Measurements from ENCODE around the gene CAPN6.

CAPN6 gene

GRCh38 chrX:111282139-111282538 is 11.9 kb upstream of the CAPN6 start:
- H3K4me1 ChIP-seq (ENCODE audit: control insufficient read depth in 5 of 5, insufficient read depth in 5 of 5, low read length in 5 of 5) = no peaks in the 10 kb centered on the region
- H3K36me3 ChIP-seq (ENCODE audit: control insufficient read depth in 5 of 5, insufficient read depth in 5 of 5, low read length in 5 of 5) = no peaks in the 10 kb centered on the region
- H3K4me3 ChIP-seq (ENCODE audit: low read depth in 1 of 5, low read length in 5 of 5) = no peak overlapping the region
- H3K27ac ChIP-seq (ENCODE audit: low read depth, low read length) = no peak overlapping the region
- peaks cover 0 to 18% (median 11%) of the 10 kb centered on the region in 5 donors for H3K27me3 ChIP-seq (ENCODE audit: control insufficient read depth in 5 of 5, insufficient read depth in 4 of 5, low read length in 5 of 5)
- H3K9me3 ChIP-seq (ENCODE audit: control insufficient read depth in 5 of 5, low read length in 5 of 5) = peaks cover 0 to 9% (median 0%) of the 10 kb centered on the region in 5 donors
- H3K9ac ChIP-seq (ENCODE audit: low read length in 5 of 5) = no peak overlapping the region

GRCh38 chrX:111268506-111268905 is 1.8 kb downstream of the CAPN6 start:
- no peak overlapping the region for H3K4me3 ChIP-seq (ENCODE audit: low read depth in 1 of 5, low read length in 5 of 5)
- H3K9ac ChIP-seq (ENCODE audit: low read length in 5 of 5) = no peak overlapping the region
- peaks cover 0 to 36% (median 15%) of the 10 kb centered on the region in 5 donors for H3K27me3 ChIP-seq (ENCODE audit: control insufficient read depth in 5 of 5, insufficient read depth in 4 of 5, low read length in 5 of 5)
- no peaks in the 10 kb centered on the region for H3K9me3 ChIP-seq (ENCODE audit: control insufficient read depth in 5 of 5, low read length in 5 of 5)
- no peak overlapping the region for H3K27ac ChIP-seq (ENCODE audit: low read depth, low read length)
- no peaks in the 10 kb centered on the region for H3K36me3 ChIP-seq (ENCODE audit: control insufficient read depth in 5 of 5, insufficient read depth in 5 of 5, low read length in 5 of 5)
- H3K4me1 ChIP-seq (ENCODE audit: control insufficient read depth in 5 of 5, insufficient read depth in 5 of 5, low read length in 5 of 5) = peaks cover 0 to 3% (median 0%) of the 10 kb centered on the region in 5 donors

- H3K27ac ChIP-seq (ENCODE audit: low read depth, low read length) = no peak overlapping the region
- no peak overlapping the region for H3K4me3 ChIP-seq (ENCODE audit: low read depth in 1 of 5, low read length in 5 of 5)
- no peaks in the 10 kb centered on the region for H3K9me3 ChIP-seq (ENCODE audit: control insufficient read depth in 5 of 5, low read length in 5 of 5)
- H3K36me3 ChIP-seq (ENCODE audit: control insufficient read depth in 5 of 5, insufficient read depth in 5 of 5, low read length in 5 of 5) = no peaks in the 10 kb centered on the region
- H3K4me1 ChIP-seq (ENCODE audit: control insufficient read depth in 5 of 5, insufficient read depth in 5 of 5, low read length in 5 of 5) = peaks cover 0 to 3% (median 0%) of the 10 kb centered on the region in 5 donors
- peaks cover 0 to 26% (median 17%) of the 10 kb centered on the region in 5 donors for H3K27me3 ChIP-seq (ENCODE audit: control insufficient read depth in 5 of 5, insufficient read depth in 4 of 5, low read length in 5 of 5)
- no peak overlapping the region for H3K9ac ChIP-seq (ENCODE audit: low read length in 5 of 5)
Measured at GRCh38 chrX:111265486-111265885, 4.8 kb downstream of the CAPN6 start.

- H3K36me3 ChIP-seq (ENCODE audit: control insufficient read depth in 5 of 5, insufficient read depth in 5 of 5, low read length in 5 of 5) = no peaks in the 10 kb centered on the region
- peaks cover 0 to 19% (median 14%) of the 10 kb centered on the region in 5 donors for H3K27me3 ChIP-seq (ENCODE audit: control insufficient read depth in 5 of 5, insufficient read depth in 4 of 5, low read length in 5 of 5)
- H3K9me3 ChIP-seq (ENCODE audit: control insufficient read depth in 5 of 5, low read length in 5 of 5) = no peaks in the 10 kb centered on the region
- H3K9ac ChIP-seq (ENCODE audit: low read length in 5 of 5) = no peak overlapping the region
- H3K27ac ChIP-seq (ENCODE audit: low read depth, low read length) = no peak overlapping the region
- no peak overlapping the region for H3K4me3 ChIP-seq (ENCODE audit: low read depth in 1 of 5, low read length in 5 of 5)
- H3K4me1 ChIP-seq (ENCODE audit: control insufficient read depth in 5 of 5, insufficient read depth in 5 of 5, low read length in 5 of 5) = peaks cover 0 to 2% (median 0%) of the 10 kb centered on the region in 5 donors
Measured at GRCh38 chrX:111264385-111264784, 5.9 kb downstream of the CAPN6 start.

- Histone ChIP-seq H3K9me3 (ENCODE audit: control insufficient read depth in 5 of 5, low read length in 5 of 5) (no peaks in the 10 kb centered on the region), H3K36me3 (ENCODE audit: control insufficient read depth in 5 of 5, insufficient read depth in 5 of 5, low read length in 5 of 5) (no peaks in the 10 kb centered on the region), H3K4me3 (ENCODE audit: low read depth in 1 of 5, low read length in 5 of 5) (no peak overlapping the region), H3K27me3 (ENCODE audit: control insufficient read depth in 5 of 5, insufficient read depth in 4 of 5, low read length in 5 of 5) (peaks cover 0 to 12% (median 11%) of the 10 kb centered on the region in 5 donors), H3K4me1 (ENCODE audit: control insufficient read depth in 5 of 5, insufficient read depth in 5 of 5, low read length in 5 of 5) (peaks cover 0 to 9% (median 0%) of the 10 kb centered on the region in 5 donors), H3K27ac (ENCODE audit: low read depth, low read length) (no peak overlapping the region), H3K9ac (ENCODE audit: low read length in 5 of 5) (no peak overlapping the region)
Measured at GRCh38 chrX:111262086-111262485, 8.2 kb downstream of the CAPN6 start.

- H3K36me3 ChIP-seq (ENCODE audit: control insufficient read depth in 5 of 5, insufficient read depth in 5 of 5, low read length in 5 of 5) = no peaks in the 10 kb centered on the region
- H3K9me3 ChIP-seq (ENCODE audit: control insufficient read depth in 5 of 5, low read length in 5 of 5) = no peaks in the 10 kb centered on the region
- H3K27me3 ChIP-seq (ENCODE audit: control insufficient read depth in 5 of 5, insufficient read depth in 4 of 5, low read length in 5 of 5) = peaks cover 0 to 8% (median 5%) of the 10 kb centered on the region in 5 donors
- H3K4me3 ChIP-seq (ENCODE audit: low read depth in 1 of 5, low read length in 5 of 5) = no peak overlapping the region
- H3K9ac ChIP-seq (ENCODE audit: low read length in 5 of 5) = no peak overlapping the region
- H3K4me1 ChIP-seq (ENCODE audit: control insufficient read depth in 5 of 5, insufficient read depth in 5 of 5, low read length in 5 of 5) = peaks cover 0 to 9% (median 0%) of the 10 kb centered on the region in 5 donors
- no peak overlapping the region for H3K27ac ChIP-seq (ENCODE audit: low read depth, low read length)
Measured at GRCh38 chrX:111260451-111260850, 9.8 kb downstream of the CAPN6 start.

GRCh38 chrX:111259559-111259958 is 10.7 kb downstream of the CAPN6 start:
- Histone ChIP-seq H3K9me3 (ENCODE audit: control insufficient read depth in 5 of 5, low read length in 5 of 5) (no peaks in the 10 kb centered on the region), H3K4me3 (ENCODE audit: low read depth in 1 of 5, low read length in 5 of 5) (no peak overlapping the region), H3K27me3 (ENCODE audit: control insufficient read depth in 5 of 5, insufficient read depth in 4 of 5, low read length in 5 of 5) (peaks cover 3 to 9% (median 7%) of the 10 kb centered on the region in 5 donors), H3K4me1 (ENCODE audit: control insufficient read depth in 5 of 5, insufficient read depth in 5 of 5, low read length in 5 of 5) (peaks cover 0 to 9% (median 0%) of the 10 kb centered on the region in 5 donors), H3K27ac (ENCODE audit: low read depth, low read length) (no peak overlapping the region), H3K9ac (ENCODE audit: low read length in 5 of 5) (no peak overlapping the region), H3K36me3 (ENCODE audit: control insufficient read depth in 5 of 5, insufficient read depth in 5 of 5, low read length in 5 of 5) (no peaks in the 10 kb centered on the region)

GRCh38 chrX:111257733-111258132 is 12.6 kb downstream of the CAPN6 start:
- no peak overlapping the region for H3K27ac ChIP-seq (ENCODE audit: low read depth, low read length)
- H3K36me3 ChIP-seq (ENCODE audit: control insufficient read depth in 5 of 5, insufficient read depth in 5 of 5, low read length in 5 of 5) = no peaks in the 10 kb centered on the region
- no peaks in the 10 kb centered on the region for H3K9me3 ChIP-seq (ENCODE audit: control insufficient read depth in 5 of 5, low read length in 5 of 5)
- H3K9ac ChIP-seq (ENCODE audit: low read length in 5 of 5) = no peak overlapping the region
- H3K4me1 ChIP-seq (ENCODE audit: control insufficient read depth in 5 of 5, insufficient read depth in 5 of 5, low read length in 5 of 5) = peaks cover 0 to 9% (median 0%) of the 10 kb centered on the region in 5 donors
- H3K4me3 ChIP-seq (ENCODE audit: low read depth in 1 of 5, low read length in 5 of 5) = no peak overlapping the region
- peaks cover 3 to 9% (median 6%) of the 10 kb centered on the region in 5 donors for H3K27me3 ChIP-seq (ENCODE audit: control insufficient read depth in 5 of 5, insufficient read depth in 4 of 5, low read length in 5 of 5)

GRCh38 chrX:111254896-111255693 is 15.2 kb downstream of the CAPN6 start:
- no peak overlapping the region for H3K27ac ChIP-seq (ENCODE audit: low read depth, low read length)
- H3K4me1 ChIP-seq (ENCODE audit: control insufficient read depth in 5 of 5, insufficient read depth in 5 of 5, low read length in 5 of 5) = peaks cover 0 to 6% (median 0%) of the 10 kb centered on the region in 5 donors
- H3K36me3 ChIP-seq (ENCODE audit: control insufficient read depth in 5 of 5, insufficient read depth in 5 of 5, low read length in 5 of 5) = no peaks in the 10 kb centered on the region
- no peak overlapping the region for H3K9ac ChIP-seq (ENCODE audit: low read length in 5 of 5)
- no peaks in the 10 kb centered on the region for H3K9me3 ChIP-seq (ENCODE audit: control insufficient read depth in 5 of 5, low read length in 5 of 5)
- H3K4me3 ChIP-seq (ENCODE audit: low read depth in 1 of 5, low read length in 5 of 5) = no peak overlapping the region
- peaks cover 3 to 14% (median 4%) of the 10 kb centered on the region in 5 donors for H3K27me3 ChIP-seq (ENCODE audit: control insufficient read depth in 5 of 5, insufficient read depth in 4 of 5, low read length in 5 of 5)

- Histone ChIP-seq H3K27ac (ENCODE audit: low read depth, low read length) (no peak overlapping the region), H3K4me1 (ENCODE audit: control insufficient read depth in 5 of 5, insufficient read depth in 5 of 5, low read length in 5 of 5) (no peaks in the 10 kb centered on the region), H3K9ac (ENCODE audit: low read length in 5 of 5) (no peak overlapping the region), H3K9me3 (ENCODE audit: control insufficient read depth in 5 of 5, low read length in 5 of 5) (no peaks in the 10 kb centered on the region), H3K36me3 (ENCODE audit: control insufficient read depth in 5 of 5, insufficient read depth in 5 of 5, low read length in 5 of 5) (no peaks in the 10 kb centered on the region), H3K27me3 (ENCODE audit: control insufficient read depth in 5 of 5, insufficient read depth in 4 of 5, low read length in 5 of 5) (peaks cover 0 to 12% (median 3%) of the 10 kb centered on the region in 5 donors), H3K4me3 (ENCODE audit: low read depth in 1 of 5, low read length in 5 of 5) (no peak overlapping the region)
Measured at GRCh38 chrX:111244235-111244750, 26.0 kb downstream of the CAPN6 start.

Measured in subcutaneous abdominal adipose tissue (tissue), 5 donors.